ENCODE results near the gene BNIPL.

Gene BNIPL

GRCh38 chr1:151060007-151060656 lies 23.7 kb downstream of the BNIPL start, which contains the start of gene MLLT11:
TSS of gene MLLT11 (plus strand) at chr1:151060397. CDS start at chr1:151067225, 6,828 bp downstream.
- DNase-seq: peak; percentile 91

GRCh38 chr1:151060657-151061421 lies 24.5 kb downstream of the BNIPL start:
- peak; percentile 65 for DNase-seq

- peak; percentile 12 for DNase-seq
These were observed 25.3 kb downstream of the BNIPL start for GRCh38 chr1:151061704-151062103.

- no peak for DNase-seq
These were observed 26.5 kb downstream of the BNIPL start for GRCh38 chr1:151062741-151063371.

GRCh38 chr1:151065089-151065645 lies 28.8 kb downstream of the BNIPL start:
- no peak for DNase-seq

GRCh38 chr1:151067185-151067584 lies 30.8 kb downstream of the BNIPL start:
- no peak for DNase-seq

- no peak for DNase-seq
These were observed 32.7 kb downstream of the BNIPL start for GRCh38 chr1:151069103-151069486.

GRCh38 chr1:151070474-151071276 lies 34.3 kb downstream of the BNIPL start, which contains the start of gene GABPB2:
TSS of gene GABPB2 (plus strand) at chr1:151070761. CDS start at chr1:151088190, 17,429 bp downstream.
- DNase-seq: peak; percentile 95

- DNase-seq: no peak
These were observed 35.8 kb downstream of the BNIPL start for GRCh38 chr1:151072224-151072623.

- no peak for DNase-seq
These were observed 49.7 kb downstream of the BNIPL start for GRCh38 chr1:151085953-151086559.

All from retina (tissue), 1 donor.